Fibroblast of gingiva (primary cell): ENCODE results near the gene MFNG.

Experiments
- DNase-seq: peaks from one replicate; pipeline ENCODE4 v3.0.0-alpha.2; 2011; ENCODE audit warnings: low read depth

Gene MFNG

DNA sequence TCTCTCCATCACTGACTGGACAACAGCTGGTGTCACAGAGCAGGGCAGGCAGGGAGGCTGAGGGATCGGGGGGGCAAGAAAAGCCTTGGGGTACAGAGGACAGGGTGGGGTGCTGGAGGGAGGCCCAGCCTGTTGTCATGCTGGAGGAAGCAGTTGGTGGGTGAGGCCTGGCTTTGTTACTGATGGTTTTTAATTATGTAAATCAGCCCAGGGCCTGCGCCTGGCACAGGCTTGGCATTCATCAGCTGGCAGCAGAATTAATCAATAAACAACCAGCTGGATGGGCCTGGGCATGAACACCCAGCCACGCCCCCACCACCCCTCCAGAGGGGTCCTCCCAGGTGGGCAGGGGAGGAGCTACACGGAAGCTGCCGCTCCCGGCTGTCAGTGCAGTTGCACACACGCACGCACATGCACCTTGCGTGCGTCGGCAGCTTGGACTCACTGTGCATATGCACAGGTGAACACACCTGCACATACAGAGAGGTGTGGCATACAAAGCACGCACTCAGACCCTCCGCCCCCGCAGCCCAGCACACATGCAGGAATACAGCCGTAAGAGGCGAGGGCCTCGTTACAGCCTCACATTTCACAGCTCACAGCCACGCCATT lies 37.6 kb downstream of the MFNG start:
- no peak for DNase-seq

DNA sequence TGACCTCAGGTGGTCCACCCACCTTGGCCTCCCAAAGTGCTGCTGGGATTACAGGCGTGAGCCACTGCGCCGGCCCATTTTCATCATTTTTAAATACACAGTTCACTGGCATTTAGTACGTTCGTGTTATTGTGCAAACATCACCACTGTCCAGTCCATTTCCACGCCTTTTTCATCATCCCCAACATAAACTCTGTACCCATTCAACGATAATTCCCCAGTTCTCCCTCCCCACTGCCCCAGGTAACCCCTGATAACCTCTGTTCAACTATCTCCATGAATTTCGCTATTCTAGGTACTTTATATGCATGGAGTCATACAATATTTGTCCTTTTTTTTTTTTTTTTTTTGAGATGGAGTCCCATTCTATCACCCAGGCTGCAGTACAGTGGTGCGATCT lies 40.7 kb downstream of the MFNG start:
- no peak for DNase-seq

DNA sequence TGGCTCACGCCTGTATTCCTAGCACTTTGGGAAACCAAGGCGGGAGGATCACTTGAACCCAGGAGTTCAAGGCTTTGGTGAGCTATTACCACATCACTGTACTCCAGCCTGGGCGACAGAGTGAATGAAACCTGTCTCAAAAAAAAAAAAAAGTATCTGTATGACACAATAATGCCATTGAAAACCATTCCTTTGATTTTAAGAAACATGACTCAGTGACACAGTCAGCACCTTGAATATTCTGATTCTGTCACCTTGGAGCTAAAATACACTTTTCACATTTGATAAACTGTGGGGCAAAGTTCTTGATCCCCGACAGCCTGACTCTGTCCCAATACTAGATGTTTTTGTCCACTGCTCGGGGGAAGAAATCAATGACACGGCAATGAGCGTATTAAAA lies 42.2 kb downstream of the MFNG start:
- DNase-seq: no peak

DNA sequence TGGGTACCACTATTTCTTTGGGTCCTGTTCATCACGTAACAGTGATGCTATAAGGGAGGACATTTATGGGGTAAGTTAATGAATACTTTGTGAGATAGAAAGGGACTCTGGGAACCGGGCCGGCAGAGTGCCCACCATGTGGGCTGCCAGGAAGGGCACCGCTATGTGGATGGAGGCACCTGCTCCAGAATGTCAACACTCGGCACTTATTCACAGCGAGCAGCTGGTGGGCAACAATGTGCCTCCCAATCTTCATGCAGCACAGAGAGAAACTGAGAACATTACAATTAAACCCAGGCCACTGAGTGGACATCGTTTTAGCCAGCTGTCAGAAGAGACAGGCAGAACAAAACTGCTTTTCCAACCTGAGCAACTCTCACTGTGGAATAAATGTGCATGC lies 43.1 kb downstream of the MFNG start:
- no peak for DNase-seq

DNA sequence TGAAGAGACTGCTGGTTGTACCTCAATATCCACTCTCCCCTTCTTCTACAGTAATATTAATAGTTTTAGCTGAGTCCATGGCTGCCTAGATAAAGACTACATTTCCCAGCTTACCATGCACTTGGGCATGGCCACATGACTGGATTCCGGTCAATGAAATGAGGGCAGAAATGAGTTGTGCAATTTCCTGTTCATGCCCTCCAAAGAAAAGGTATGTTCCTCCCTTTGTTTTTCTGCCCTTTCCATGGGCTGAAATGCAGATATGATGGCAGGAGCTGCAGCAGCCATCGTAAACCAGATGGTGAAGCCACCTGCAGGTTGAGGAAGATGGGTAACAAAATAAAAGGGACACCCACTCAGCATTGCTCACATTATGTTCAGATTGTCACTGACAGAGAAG lies 43.6 kb downstream of the MFNG start:
- DNase-seq: no peak

DNA sequence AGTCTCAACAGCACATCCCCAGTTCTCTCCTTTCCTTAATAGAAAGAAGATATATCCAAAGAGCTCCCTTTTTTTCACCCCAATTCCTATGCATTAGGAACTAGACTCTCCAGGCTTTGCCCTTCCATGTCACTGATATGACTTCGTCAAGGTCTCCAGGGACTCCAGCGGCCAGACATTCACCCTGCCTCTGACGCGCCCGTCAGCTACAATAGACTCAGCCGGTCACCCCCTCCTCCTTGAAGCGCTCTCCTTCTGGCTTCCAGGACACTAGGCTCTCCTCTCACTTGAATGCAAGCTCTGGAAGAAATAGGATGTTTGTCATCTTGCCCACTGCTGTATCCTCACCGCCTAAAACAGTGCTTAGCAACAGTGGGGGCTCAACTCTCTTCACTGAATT lies 44.0 kb downstream of the MFNG start:
- no peak for DNase-seq

DNA sequence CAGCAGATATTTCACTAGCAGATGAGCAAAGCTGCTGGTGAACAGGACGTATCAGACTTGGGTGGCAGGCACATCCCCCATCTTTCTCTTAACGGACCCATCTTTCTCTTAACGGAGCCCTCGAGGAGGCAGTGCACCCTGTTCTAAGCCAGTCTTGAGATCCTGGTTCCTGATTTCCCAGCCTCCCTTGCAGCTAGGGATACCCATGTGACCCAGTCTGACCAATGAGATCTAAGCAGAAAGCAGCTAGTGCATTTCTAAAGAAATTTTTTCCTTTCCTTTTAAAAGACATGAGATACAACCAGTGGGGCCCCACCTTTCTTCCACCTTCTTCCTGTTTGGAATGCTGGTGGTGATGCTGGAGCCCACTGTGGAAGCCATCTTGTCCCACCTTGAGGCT lies 45.3 kb downstream of the MFNG start:
- DNase-seq: no peak

DNA sequence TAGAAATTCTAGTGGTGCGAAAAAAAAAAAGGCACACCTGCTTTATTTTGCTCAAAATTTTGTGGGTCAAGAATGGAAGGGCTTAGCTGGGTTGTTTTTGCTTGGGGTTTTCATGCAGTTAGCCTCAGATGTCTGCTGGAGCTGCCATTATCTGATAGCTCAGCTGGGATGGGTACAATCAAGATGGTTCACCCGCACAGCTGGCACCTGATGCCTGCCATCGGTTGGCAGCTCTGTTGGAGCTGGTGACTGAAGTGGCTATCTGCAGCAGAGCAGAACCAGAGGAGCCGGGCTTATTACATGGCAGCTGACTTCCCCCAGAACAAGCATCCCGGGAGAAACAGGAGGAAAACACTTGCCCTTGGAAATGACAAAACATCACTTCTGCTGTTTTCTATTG lies 46.8 kb downstream of the MFNG start:
- no peak for DNase-seq

DNA sequence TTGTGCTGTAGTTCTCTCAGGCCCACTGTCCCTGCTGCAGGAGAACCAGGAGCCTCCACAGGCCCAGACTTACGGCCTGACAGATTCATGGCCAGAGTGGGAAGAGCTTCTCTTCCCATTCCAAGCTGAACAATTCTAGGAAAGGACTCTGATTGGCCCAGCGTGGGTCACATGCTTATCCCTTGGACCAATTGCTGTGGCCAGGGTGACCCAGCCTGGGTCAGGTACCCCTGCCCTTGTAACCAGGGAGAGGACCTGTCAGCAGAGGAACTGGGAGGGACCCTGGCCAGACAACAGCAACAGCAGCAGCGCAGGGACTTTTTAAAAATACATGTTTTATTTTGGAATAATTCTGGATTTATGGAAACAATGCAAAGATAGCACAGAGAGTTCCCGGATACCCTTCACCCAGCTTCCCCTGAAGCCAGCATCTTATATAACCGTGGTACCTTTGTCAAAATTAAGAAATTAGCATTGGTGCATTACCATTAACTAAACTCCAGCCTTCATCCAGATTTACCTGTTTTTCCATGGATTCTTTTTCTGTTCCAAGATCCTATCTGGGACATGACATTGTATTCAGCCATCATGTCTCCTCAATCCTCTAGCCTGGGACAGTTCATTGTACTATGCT lies 50.1 kb downstream of the MFNG start:
- DNase-seq: no peak

DNA sequence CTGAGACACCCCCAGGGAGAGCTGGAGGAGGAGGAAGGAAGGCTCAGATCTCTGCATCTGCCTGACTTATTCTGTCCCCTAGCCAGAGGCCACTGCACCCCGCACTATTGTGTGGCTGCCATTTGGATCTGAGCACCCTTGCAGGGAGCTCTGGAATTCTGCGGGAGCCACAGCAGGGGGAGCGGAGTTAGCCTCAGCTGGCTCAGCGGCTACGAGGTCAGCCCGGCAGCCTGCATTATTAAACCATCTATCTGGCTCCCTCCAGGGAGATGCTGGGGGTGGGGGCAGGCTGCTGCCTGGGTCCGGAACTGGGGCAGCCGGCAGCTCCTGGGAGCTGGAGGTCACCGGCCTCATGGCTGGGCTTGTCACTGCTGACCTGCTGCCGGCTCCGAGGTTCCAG lies 52.4 kb downstream of the MFNG start:
- DNase-seq: no peak

DNA sequence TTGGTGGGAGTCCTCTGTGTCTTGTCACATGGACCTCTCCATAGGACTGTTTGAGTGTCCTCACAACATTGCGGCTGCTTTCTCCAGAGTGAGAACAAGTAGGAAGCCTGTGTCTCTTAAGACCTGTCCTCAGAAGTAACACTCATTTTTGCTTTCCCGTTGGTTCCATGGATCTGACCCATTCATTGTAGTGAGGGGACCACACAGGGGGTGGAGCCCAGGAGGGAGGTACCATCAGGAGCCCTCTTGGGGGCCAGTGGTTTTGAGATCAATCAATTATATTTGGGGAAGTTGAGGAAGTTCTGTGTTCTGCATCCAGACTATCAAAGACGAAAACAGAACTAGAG lies 53.5 kb downstream of the MFNG start:
- no peak for DNase-seq

DNA sequence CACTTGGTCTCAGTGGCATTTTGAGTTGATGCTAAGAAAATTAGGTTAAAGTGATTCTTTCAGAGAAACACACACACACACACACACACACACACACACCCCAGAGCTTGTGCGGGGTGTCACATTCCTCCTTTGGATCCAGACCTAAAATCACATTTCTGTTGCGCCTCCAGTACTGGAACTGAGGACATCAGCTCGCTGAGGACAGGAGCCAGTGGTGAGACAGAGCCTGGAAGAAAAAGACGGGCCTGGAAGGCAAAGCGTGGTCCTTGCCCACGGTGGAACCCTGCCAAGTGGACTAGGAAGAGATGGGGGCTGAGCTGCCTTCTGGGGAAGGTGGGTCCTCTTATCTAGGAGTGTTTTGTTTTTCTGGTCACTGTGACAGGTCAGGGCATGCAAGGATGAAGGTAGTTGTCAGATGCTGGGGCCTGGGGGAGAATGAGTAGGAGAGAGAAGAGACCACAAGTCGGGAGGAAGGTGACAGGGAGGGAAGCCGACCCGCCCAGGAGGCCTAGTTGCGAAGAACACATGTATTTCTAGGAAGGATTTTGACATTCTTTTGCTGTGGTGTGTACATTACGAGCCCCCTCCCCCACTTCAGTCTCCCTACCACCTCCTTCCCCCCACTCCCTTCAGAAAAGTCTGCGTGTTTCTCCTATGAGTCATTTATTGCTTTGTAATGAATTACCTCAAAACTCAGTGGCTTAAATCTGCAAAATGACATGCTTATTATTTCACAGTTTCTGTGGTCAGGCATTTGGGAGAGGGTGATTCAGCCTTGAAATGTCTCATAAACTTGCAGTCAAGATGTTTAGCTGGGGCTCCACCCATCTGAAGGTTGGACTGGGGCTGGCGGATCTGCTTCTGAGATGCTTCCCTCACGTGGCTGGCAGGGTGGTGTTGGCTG lies 54.1 kb downstream of the MFNG start:
- DNase-seq: peak; percentile 77

DNA sequence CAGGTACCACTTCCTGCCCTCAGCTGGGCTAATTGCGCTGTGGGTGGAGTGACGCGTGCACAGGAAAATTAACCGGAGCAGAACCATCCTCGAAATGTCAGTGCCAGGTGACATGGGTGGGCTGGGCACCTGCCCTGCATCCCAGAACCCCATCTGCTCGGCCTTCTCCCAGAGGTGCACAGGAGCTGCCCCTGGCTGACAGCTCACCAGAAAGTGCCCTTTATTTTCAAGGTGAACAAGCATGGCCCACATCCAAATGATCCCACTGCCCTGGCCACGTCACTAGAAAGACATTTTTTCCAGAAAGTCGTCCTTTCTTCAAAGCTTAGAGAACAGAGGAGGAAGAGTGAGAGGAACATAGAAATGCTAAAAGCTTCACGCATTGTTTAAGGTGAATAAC lies 54.8 kb downstream of the MFNG start:
- no peak for DNase-seq

DNA sequence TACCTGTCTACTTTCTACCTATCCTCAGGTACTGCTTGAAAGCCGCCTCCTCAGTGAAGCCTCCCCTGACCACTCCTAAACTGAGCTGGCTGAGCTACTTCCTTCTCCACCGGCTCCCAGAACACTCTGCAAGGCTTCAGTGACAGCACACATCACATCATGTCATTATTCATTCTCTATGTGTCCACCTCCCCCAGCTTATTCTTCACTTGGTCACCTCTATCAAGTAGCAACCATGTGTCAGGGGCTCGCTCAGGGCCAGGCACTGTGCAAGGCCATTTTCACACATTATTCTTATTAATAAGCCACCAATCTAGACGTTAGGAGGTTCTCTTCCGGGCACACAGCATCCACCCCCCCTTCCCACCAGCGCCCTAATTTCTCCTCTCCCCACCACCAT lies 55.2 kb downstream of the MFNG start:
- DNase-seq: no peak

DNA sequence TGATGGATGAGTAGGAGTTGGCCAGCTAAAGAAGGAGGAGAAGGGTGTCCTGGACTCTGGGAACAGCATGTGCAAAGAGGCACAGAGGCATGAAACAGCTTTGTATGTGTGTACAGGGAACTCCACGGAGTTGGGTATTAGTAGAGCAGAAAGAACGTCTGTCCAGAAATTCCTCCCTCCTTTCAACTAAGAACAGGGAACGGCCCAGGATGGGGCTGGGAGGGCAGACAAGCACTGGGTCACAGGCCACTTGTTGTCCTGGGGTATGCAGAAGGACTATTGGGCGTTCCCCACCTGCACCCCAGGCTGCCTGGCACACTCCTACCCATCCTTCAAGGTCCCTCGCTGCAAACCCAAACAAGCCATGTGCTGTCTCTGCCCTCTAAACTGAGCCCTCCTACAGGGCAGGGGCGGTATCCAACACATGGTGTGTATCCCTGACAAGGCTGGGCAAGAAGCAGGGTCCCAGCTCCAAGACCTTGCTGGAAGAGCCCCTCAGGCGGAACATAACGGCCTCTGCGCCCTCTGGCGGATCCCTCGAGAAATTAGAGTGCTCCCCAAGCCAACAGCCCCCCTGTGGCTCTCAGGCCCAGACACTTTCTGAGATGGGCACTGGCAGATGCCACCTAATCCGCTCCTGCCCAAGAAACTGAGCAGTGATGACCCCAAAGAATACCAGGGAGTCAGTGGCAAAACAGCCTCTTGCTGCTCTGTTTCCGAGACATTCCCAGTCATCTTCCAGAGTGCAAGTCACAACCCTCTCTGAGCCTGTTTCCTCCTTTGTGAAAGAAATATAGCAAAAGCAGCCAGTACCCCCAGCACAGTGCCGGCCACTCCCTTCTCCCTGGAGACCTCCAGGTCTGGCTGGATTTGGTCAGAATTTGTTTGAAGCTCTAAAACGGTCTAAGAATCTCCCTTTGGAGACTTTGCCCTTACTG lies 57.3 kb downstream of the MFNG start:
- DNase-seq: peak; percentile 16

DNA sequence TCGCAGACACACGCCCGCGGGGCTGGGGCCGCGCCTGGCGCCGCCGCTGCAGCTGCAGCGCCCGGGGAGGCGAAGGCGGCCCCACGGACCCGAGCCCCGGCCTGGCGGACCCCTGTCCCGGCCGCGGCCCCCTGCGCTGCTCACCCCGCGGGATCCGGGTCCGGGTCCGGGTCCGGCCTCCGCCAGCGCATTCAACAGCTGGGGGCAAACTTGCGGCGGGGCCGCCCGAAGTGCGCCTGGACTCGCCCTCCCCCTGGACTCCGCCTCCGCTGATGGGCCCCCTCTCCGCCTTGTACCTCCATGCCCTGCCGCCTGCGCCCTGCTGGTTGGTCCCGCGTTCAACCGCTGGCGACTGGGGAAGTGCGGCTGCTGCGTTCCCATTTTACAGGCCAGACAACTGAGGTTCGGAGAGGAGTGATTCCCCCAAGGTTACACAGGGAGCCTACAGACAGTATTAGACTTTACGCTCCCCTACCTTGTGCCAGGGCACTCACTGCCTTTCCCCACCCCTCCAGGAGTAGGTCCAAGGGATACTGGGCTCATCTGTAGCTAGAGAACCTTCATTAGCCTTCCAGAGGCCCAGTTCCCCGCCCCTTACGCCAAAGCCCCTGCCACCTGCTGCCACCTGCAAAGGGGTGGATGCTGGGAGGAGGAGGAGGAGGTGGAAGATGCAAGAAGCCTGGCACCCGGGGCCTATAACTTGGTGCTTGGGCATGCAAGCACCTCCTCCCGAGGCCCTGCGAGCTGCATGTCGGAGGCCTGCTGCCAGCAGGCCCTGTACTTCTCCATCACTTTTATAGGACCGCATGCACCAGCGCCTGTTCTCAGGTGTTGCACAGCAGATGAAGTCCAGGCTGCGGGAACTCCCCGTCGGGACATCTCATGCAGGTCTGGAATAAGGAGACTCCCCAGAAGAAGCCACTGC lies 58.2 kb downstream of the MFNG start:
- no peak for DNase-seq

DNA sequence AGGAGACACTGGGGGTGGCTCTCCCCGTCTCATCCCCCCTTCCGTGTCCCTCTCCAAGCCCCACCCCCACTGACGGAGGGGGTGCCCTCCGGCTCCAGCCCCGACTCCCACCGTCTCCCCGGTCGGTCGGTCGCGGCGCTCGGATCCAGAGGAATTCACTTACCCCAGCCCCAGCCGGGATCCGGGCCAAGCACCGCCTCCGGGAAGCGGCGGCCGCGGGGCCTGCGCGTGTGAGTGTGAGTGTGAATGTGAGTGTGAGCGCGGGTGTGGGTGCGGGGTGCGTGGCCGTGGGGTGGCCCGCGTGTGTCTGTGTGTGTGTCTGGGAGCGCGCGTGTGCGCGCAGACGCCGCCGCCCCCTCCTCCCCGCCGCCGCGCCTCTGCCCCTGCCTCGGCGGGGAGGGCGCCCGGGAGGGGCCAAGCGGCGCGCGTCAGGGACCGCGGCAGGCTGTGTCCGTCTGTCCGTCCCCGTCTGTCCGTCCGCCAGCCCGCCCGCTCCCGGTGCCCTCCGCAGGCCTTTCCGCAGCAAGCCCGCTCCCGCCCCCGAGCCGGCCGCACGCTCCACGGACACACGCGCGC lies 59.0 kb downstream of the MFNG start, which contains the start of gene ELFN2:
Gene ELFN2, minus strand, starts transcription at position 345 of the 576 bp plus-strand sequence. CDS start 51,945 bp downstream, outside the sequence.
- no peak for DNase-seq

DNA sequence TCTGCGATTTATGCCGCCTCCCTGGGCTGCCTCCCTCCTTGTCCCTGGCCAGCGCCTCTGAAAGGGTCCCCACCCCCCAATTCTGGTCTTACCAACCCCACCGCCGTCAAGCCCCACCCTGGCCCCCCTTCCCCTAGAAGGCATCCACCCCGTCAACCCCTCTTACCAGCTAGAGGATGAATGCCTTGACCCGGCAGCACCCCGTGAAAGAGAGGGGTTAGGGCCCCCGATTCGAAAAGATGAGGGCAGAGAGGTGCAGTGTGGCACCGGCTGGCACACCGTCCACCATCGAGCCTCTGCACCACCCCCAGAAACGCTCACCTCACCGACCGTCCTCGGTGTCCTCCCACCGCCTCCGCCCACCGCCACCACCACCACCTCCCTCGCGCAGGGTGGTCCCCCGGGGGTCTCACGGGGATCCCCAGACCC lies 59.5 kb downstream of the MFNG start:
- DNase-seq: no peak

DNA sequence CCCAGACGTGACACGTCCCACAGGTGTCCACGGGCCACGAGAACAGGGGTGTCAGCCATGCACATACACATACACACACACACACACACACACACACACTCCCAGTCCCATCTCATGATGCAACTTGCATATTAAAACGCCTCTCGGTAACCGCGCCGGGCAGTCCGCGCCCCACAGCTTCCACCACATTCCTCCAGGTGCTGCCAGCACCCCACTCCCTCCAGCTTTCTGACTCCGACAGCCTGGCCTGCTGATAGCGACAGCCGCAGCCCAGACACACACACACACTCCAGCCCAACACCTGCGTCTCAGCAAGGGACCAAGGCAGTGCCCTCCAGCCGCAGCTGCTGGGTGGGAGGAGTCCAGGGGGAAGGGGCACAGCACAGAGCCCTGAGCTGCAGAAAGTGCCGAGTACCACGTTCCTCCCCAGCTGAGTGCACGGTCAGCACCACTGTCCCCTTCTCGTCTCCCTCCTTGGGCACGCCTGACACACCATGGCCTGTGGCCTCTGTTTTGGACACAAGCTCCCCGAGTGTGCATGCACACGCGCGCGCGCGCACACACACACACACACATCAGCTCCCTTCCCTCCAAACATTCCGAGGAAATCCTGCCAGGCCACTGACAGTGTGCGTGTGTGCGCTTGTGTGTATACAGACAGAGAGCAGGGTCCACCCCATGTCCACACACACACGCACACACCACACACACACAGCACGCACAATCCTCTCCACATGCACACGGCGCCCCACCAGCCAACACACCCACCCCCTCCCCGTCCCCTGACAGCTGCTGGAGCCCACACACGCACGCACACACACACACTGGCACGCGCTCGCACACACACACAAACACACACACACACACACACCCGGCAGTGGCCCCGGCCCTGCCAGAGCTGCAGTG lies 60.1 kb downstream of the MFNG start:
- no peak for DNase-seq

DNA sequence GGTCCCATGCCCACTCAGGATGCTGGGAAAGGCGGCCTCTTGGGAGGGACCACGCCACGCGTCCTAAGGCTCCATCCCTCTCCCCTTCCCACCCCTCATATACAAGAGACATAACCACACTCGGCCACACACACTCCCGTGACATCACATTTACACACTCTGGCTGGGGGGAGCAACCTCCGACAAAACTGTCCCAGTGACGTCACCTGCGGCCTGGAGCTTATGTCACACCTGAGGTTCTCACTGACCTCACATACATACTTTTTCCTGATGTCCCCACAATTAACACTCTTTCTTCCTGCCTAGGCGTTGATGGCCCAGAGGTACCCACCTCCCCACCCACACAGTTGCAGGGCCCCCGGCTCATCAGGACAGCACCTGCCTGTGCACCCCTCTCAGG lies 60.8 kb downstream of the MFNG start:
- DNase-seq: no peak
